ENCODE measurements around the gene TMC8. TPM values are rescaled to one million over a fixed set of nuclear protein-coding genes. Genes with fewer than 3 reads are reported as not detected.

The TMC8 gene
- polyA plus RNA-seq, 1 of the 3 experiments (the other 2 are of a cell fraction) = 0.18 TPM

DNA sequence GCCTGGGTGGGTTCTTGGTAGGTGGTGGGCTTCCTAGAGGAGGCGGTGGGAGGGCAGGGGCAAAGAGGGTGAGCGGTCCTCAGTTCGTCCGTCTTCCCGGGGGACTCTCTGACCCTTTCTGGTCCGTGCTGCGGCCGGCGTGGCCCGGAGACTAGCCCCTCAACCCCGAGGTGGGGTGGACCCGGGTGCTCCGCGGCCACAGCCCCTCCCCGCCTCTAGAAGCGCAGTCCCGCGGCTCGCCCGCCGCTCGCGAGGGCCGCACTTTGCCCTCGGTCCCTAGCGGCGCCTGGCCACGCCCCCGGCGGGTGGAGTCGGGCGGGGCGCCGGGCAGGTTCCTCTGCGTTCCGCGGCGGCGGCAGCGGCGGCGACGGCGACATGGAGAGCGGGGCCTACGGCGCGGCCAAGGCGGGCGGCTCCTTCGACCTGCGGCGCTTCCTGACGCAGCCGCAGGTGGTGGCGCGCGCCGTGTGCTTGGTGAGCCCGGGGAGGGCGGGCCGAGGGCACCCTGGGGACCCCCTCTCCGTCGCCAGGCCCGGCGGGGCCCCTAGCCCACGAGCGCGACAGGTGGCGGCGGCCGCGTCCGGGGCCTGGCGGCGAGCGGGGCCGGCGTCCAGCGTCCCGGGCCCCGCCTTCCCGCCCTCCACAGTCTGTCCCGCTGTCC lies 37.8 kb downstream of the TMC8 start, which contains the start of gene SYNGR2:
SYNGR2 (plus strand) TSS at position 340 of the 661 bp plus-strand sequence; CDS start at position 376, 36 bp downstream.
- 0% methylated on average over 2 of the region's 84 CpGs for WGBS (ENCODE audit: low lambda C conversion rate)
- DNase-seq = peak; percentile 99
- POLR2A ChIA-PET = interaction anchor here (0.6 to 1.5 kb wide), 2 partner anchors 18 to 1705 kb away, joined by 3 to 4 read pairs; partner anchors contain the start of gene TK1
- no peak; the same call in 1 of the 2 replicates for TF ChIP-seq RCOR1 (IDR thresholded peaks at IDR 0.05; ENCODE audit: low read length)
- TF ChIP-seq FOSL2 (IDR thresholded peaks at IDR 0.05; ENCODE audit: borderline replicate concordance, low read depth) = no peak
- TF ChIP-seq CHD2 (IDR thresholded peaks at IDR 0.05; ENCODE audit: low read length, partially characterized antibody) = peak; percentile 92
- TF ChIP-seq, protein P1, sequence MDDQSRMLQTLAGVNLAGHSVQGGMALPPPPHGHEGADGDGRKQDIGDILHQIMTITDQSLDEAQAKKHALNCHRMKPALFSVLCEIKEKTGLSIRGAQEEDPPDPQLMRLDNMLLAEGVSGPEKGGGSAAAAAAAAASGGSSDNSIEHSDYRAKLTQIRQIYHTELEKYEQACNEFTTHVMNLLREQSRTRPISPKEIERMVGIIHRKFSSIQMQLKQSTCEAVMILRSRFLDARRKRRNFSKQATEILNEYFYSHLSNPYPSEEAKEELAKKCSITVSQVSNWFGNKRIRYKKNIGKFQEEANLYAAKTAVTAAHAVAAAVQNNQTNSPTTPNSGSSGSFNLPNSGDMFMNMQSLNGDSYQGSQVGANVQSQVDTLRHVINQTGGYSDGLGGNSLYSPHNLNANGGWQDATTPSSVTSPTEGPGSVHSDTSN (IDR thresholded peaks at IDR 0.05) = peak; percentile 18; the same call in 1 of the 2 replicates
- TF ChIP-seq JUND (IDR thresholded peaks at IDR 0.05) = no peak
- peak; percentile 24 to 31; a peak in 1 of 4 replicates for TF ChIP-seq EP300 (IDR thresholded peaks at IDR 0.05; ENCODE audit: borderline replicate concordance in 1 of 2, low read depth in 1 of 2, low read length in 1 of 2)
- TF ChIP-seq, protein P2, sequence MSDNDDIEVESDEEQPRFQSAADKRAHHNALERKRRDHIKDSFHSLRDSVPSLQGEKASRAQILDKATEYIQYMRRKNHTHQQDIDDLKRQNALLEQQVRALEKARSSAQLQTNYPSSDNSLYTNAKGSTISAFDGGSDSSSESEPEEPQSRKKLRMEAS (IDR thresholded peaks at IDR 0.05; ENCODE audit: low read depth) = no peak
- no peak for TF ChIP-seq ELF1 (IDR thresholded peaks at IDR 0.05)
- no peak; the same call in 1 of the 2 replicates for TF ChIP-seq YY1 (IDR thresholded peaks at IDR 0.05; ENCODE audit: low read depth)
- TF ChIP-seq, protein P3, sequence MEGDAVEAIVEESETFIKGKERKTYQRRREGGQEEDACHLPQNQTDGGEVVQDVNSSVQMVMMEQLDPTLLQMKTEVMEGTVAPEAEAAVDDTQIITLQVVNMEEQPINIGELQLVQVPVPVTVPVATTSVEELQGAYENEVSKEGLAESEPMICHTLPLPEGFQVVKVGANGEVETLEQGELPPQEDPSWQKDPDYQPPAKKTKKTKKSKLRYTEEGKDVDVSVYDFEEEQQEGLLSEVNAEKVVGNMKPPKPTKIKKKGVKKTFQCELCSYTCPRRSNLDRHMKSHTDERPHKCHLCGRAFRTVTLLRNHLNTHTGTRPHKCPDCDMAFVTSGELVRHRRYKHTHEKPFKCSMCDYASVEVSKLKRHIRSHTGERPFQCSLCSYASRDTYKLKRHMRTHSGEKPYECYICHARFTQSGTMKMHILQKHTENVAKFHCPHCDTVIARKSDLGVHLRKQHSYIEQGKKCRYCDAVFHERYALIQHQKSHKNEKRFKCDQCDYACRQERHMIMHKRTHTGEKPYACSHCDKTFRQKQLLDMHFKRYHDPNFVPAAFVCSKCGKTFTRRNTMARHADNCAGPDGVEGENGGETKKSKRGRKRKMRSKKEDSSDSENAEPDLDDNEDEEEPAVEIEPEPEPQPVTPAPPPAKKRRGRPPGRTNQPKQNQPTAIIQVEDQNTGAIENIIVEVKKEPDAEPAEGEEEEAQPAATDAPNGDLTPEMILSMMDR (IDR thresholded peaks at IDR 0.05) = no peak
- no peak for TF ChIP-seq TEAD4 (IDR thresholded peaks at IDR 0.05; ENCODE audit: borderline replicate concordance, insufficient read depth)
- TF ChIP-seq RFX5 (IDR thresholded peaks at IDR 0.05; ENCODE audit: low read length) = no peak
- no peak for TF ChIP-seq RXRA (IDR thresholded peaks at IDR 0.05; ENCODE audit: borderline replicate concordance, low read depth)
- TF ChIP-seq, protein P4, sequence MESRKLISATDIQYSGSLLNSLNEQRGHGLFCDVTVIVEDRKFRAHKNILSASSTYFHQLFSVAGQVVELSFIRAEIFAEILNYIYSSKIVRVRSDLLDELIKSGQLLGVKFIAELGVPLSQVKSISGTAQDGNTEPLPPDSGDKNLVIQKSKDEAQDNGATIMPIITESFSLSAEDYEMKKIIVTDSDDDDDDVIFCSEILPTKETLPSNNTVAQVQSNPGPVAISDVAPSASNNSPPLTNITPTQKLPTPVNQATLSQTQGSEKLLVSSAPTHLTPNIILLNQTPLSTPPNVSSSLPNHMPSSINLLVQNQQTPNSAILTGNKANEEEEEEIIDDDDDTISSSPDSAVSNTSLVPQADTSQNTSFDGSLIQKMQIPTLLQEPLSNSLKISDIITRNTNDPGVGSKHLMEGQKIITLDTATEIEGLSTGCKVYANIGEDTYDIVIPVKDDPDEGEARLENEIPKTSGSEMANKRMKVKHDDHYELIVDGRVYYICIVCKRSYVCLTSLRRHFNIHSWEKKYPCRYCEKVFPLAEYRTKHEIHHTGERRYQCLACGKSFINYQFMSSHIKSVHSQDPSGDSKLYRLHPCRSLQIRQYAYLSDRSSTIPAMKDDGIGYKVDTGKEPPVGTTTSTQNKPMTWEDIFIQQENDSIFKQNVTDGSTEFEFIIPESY (IDR thresholded peaks at IDR 0.05; ENCODE audit: borderline replicate concordance, low read depth) = 0 out of 2 replicates have a peak, but pooled peaks have one; percentile 28
- 0 out of 2 replicates have a peak, but pooled peaks have one; percentile 46 for TF ChIP-seq POLR2AphosphoS5 (IDR thresholded peaks at IDR 0.05; ENCODE audit: low read depth, low read length)
- TF ChIP-seq, protein P5, sequence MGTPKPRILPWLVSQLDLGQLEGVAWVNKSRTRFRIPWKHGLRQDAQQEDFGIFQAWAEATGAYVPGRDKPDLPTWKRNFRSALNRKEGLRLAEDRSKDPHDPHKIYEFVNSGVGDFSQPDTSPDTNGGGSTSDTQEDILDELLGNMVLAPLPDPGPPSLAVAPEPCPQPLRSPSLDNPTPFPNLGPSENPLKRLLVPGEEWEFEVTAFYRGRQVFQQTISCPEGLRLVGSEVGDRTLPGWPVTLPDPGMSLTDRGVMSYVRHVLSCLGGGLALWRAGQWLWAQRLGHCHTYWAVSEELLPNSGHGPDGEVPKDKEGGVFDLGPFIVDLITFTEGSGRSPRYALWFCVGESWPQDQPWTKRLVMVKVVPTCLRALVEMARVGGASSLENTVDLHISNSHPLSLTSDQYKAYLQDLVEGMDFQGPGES (IDR thresholded peaks at IDR 0.05; ENCODE audit: low read depth, low read length) = peak; percentile 94
- no peak for TF ChIP-seq FOXM1 (IDR thresholded peaks at IDR 0.05; ENCODE audit: low read depth)
- TF ChIP-seq, protein P6, sequence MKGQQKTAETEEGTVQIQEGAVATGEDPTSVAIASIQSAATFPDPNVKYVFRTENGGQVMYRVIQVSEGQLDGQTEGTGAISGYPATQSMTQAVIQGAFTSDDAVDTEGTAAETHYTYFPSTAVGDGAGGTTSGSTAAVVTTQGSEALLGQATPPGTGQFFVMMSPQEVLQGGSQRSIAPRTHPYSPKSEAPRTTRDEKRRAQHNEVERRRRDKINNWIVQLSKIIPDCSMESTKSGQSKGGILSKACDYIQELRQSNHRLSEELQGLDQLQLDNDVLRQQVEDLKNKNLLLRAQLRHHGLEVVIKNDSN (IDR thresholded peaks at IDR 0.05; ENCODE audit: borderline replicate concordance, low read depth) = no peak
- TF ChIP-seq GATA2 (CRISPR knock-in tag; IDR thresholded peaks at IDR 0.05) = no peak
- TF ChIP-seq NFIC (IDR thresholded peaks at IDR 0.05; ENCODE audit: borderline replicate concordance) = no peak
- TF ChIP-seq MXI1 (IDR thresholded peaks at IDR 0.05; ENCODE audit: low read depth, low read length) = peak; percentile 61
- TF ChIP-seq FOXJ3 (CRISPR knock-in tag; IDR thresholded peaks at IDR 0.05) = no peak
- TF ChIP-seq GABPA (IDR thresholded peaks at IDR 0.05; ENCODE audit: low read depth) = no peak
- TF ChIP-seq TAF1 (IDR thresholded peaks at IDR 0.05; ENCODE audit: borderline replicate concordance, low read depth, low read length) = peak; percentile 32; the same call in 1 of the 2 replicates
- TF ChIP-seq, protein P7, sequence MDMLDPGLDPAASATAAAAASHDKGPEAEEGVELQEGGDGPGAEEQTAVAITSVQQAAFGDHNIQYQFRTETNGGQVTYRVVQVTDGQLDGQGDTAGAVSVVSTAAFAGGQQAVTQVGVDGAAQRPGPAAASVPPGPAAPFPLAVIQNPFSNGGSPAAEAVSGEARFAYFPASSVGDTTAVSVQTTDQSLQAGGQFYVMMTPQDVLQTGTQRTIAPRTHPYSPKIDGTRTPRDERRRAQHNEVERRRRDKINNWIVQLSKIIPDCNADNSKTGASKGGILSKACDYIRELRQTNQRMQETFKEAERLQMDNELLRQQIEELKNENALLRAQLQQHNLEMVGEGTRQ (IDR thresholded peaks at IDR 0.05; ENCODE audit: borderline replicate concordance, low read depth, low read length) = no peak

More for the DNA sequence above, 37.8 kb downstream of the TMC8 start, which contains the start of gene SYNGR2:
- peaks cover 0 to 22% of the 10 kb centered on the region in 2 experiments for H3K36me3 ChIP-seq (replicated peaks in 1 of 2; ENCODE audit: control insufficient read depth in 1 of 2, insufficient read depth in 2 of 2, low read length in 1 of 2)
- H3K4me2 ChIP-seq = peak within 1 kb of the TSS; percentile 95
- H3K27ac ChIP-seq (ENCODE audit: low read depth in 2 of 2, low read length in 1 of 2) = peak within 1 kb of the TSS in 1 of 2 experiments; percentile 64; a peak in 2 of 4 replicates
- H2AFZ ChIP-seq (ENCODE audit: low read depth) = peak within 1 kb of the TSS; percentile 82
- no peaks in the 10 kb centered on the region for H3K9me2 ChIP-seq
- H3F3A ChIP-seq (replicated peaks; ENCODE audit: insufficient read depth) = peaks cover 12% of the 10 kb centered on the region
- CTCF ChIA-PET = interaction anchor here (1.0 to 2.1 kb wide), 8 partner anchors 11 to 83 kb away, joined by 3 to 19 read pairs (median 8); partner anchors contain the start of genes AFMID and TK1
- H3K9me3 ChIP-seq = no peaks in the 10 kb centered on the region
- H3K27me3 ChIP-seq (ENCODE audit: insufficient read depth) = no peaks in the 10 kb centered on the region
- peaks cover 14% of the 10 kb centered on the region; the same call in 1 of the 2 replicates for H4K20me1 ChIP-seq (ENCODE audit: insufficient read depth)
- H3K4me1 ChIP-seq (ENCODE audit: control insufficient read depth in 1 of 2, insufficient read depth in 2 of 2, low read depth in 1 of 2, low read length in 1 of 2) = peaks cover 8 to 17% of the 10 kb centered on the region in 2 experiments; a peak in 2 of 4 replicates
- peak within 1 kb of the TSS; percentile 71 to 85 for H3K4me3 ChIP-seq (ENCODE audit: low read depth in 2 of 2, low read length in 1 of 2)
- no peaks in the 10 kb centered on the region for H3K79me2 ChIP-seq (ENCODE audit: insufficient read depth)
- peak within 1 kb of the TSS; percentile 68 for H3K9ac ChIP-seq

All from SK-N-SH (cell line).